CD14-positive monocyte (primary cell): ENCODE results near the gene COLEC11. TPM values are rescaled to one million over a fixed set of nuclear protein-coding genes. Genes with fewer than 3 reads are reported as not detected.

Source experiments
- DNase-seq, 3 donors: peaks; one replicate each; pipeline ENCODE4 v3.0.0-alpha.2; 2011 to 2022
- H2AFZ ChIP-seq: 2 replicates; pipeline ENCODE4 v1.6.0; 2012; ENCODE audit warnings: mild to moderate bottlenecking, low read depth, low read length, inconsistent platforms; ENCODE audit not compliant: insufficient read depth, poor library complexity, severe bottlenecking
- H3K27ac ChIP-seq, 2 donors: 1 replicate in 1 of 2; 2 replicates in 1 of 2; pipeline ENCODE4 v1.5.1; 2012 to 2013; ENCODE audit warnings: low read length in 2 of 2, control low read depth in 1 of 2, inconsistent platforms in 1 of 2, low read depth in 1 of 2, mild to moderate bottlenecking in 1 of 2
- H3K27me3 ChIP-seq, 2 donors: one replicate each; pipeline versions ENCODE4 v1.6.0 to v1.6.1; 2011 to 2013; ENCODE audit warnings: low read length in 2 of 2; ENCODE audit not compliant: control insufficient read depth in 2 of 2, insufficient read depth in 2 of 2
- H3K36me3 ChIP-seq, 2 donors: replicated peaks in 1 of 2; 1 replicate in 1 of 2; 2 replicates in 1 of 2; pipeline versions ENCODE4 v1.5.1 to v1.6.1; 2012 to 2013; ENCODE audit warnings: low read length in 2 of 2, control low read depth in 1 of 2, inconsistent platforms in 1 of 2, mild to moderate bottlenecking in 1 of 2; ENCODE audit not compliant: insufficient read depth in 2 of 2, control insufficient read depth in 1 of 2
- H3K4me1 ChIP-seq, 2 donors: 1 replicate in 1 of 2; 2 replicates in 1 of 2; pipeline versions ENCODE4 v1.5.1 to v1.6.1; 2012 to 2013; ENCODE audit warnings: low read length in 2 of 2, control low read depth in 1 of 2, inconsistent platforms in 1 of 2, mild to moderate bottlenecking in 1 of 2, moderate library complexity in 1 of 2; ENCODE audit not compliant: insufficient read depth in 2 of 2, control insufficient read depth in 1 of 2
- H3K4me2 ChIP-seq: replicated peaks from 2 replicates; pipeline ENCODE3; 2012; ENCODE audit warnings: low read length, moderate library complexity, mild to moderate bottlenecking; ENCODE audit not compliant: poor library complexity, severe bottlenecking; ENCODE audit errors: extremely low read depth
- H3K4me3 ChIP-seq, 3 experiments: fragments of 200-600 bp in 1 of 3; sonication (generic) in 1 of 3; replicated peaks in 1 of 3; 1 replicate in 2 of 3; 2 replicates in 1 of 3; pipeline ENCODE4 v1.5.1; 2011 to 2013; ENCODE audit warnings: low read length in 3 of 3, mild to moderate bottlenecking in 3 of 3, control low read depth in 2 of 3, low read depth in 2 of 3, inconsistent platforms in 1 of 3, moderate library complexity in 1 of 3
- H3K79me2 ChIP-seq: 2 replicates; pipeline ENCODE4 v1.6.0; 2012; ENCODE audit warnings: mild to moderate bottlenecking, control low read depth, inconsistent platforms, low read length, moderate library complexity; ENCODE audit not compliant: insufficient read depth
- H3K9ac ChIP-seq: 2 replicates; pipeline ENCODE4 v1.6.0; 2017; ENCODE audit warnings: low read length, mild to moderate bottlenecking; ENCODE audit not compliant: insufficient read depth, poor library complexity, severe bottlenecking
- H3K9me3 ChIP-seq, 2 donors: replicated peaks in 1 of 2; 1 replicate in 1 of 2; 2 replicates in 1 of 2; pipeline versions ENCODE4 v1.5.1 to v1.6.1; 2012 to 2013; ENCODE audit warnings: low read length in 2 of 2, control low read depth in 1 of 2; ENCODE audit not compliant: control insufficient read depth in 1 of 2, insufficient read depth in 1 of 2
- H4K20me1 ChIP-seq: 2 replicates; pipeline ENCODE4 v1.6.0; 2012; ENCODE audit warnings: mild to moderate bottlenecking, low read length, control low read depth, moderate library complexity; ENCODE audit not compliant: insufficient read depth
- H3K27ac Mint-ChIP-seq, 7 donors: one replicate each; pipeline ENCODE4 v1.8.0; 2020; ENCODE audit warnings: mild to moderate bottlenecking in 7 of 7, mixed read lengths in 7 of 7, moderate library complexity in 6 of 7, inconsistent platforms in 2 of 7
- H3K27me3 Mint-ChIP-seq, 3 donors: one replicate each; pipeline ENCODE4 v1.8.0; 2021 to 2022; ENCODE audit warnings: low read depth in 3 of 3, mild to moderate bottlenecking in 3 of 3, mixed read lengths in 3 of 3, moderate library complexity in 3 of 3, inconsistent platforms in 1 of 3
- H3K36me3 Mint-ChIP-seq, 2 donors: one replicate each; pipeline ENCODE4 v1.8.0; 2020; ENCODE audit warnings: mixed read lengths in 2 of 2, inconsistent platforms in 1 of 2, mild to moderate bottlenecking in 1 of 2
- H3K4me1 Mint-ChIP-seq: one replicate; pipeline ENCODE4 v1.8.0; 2020; ENCODE audit warnings: mild to moderate bottlenecking, mixed read lengths
- H3K4me3 Mint-ChIP-seq, 2 donors: one replicate each; pipeline ENCODE4 v1.8.0; 2020; ENCODE audit warnings: mild to moderate bottlenecking in 2 of 2, mixed read lengths in 2 of 2, moderate library complexity in 1 of 2
- H3K9me3 Mint-ChIP-seq, 7 donors: one replicate each; pipeline ENCODE4 v1.8.0; 2020 to 2022; ENCODE audit warnings: mixed read lengths in 7 of 7, mild to moderate bottlenecking in 6 of 7, moderate library complexity in 6 of 7, inconsistent platforms in 2 of 7
- CTCF ChIP-seq: fragments of 200-600 bp; IDR thresholded peaks from one replicate; pipeline ENCODE4 v1.8.0; 2022; ENCODE audit warnings: antibody characterized with exemption, mild to moderate bottlenecking
- WGBS: methylation state at CpG from one replicate; pipeline ENCODE4 v1.1.5; 2013; ENCODE audit warnings: missing lambda C conversion rate; ENCODE audit not compliant: insufficient coverage; 5-methylcytosine and 5-hydroxymethylcytosine counted together
- intact Hi-C, 2 donors: fragments of 100-400 bp; cut with micrococcal nuclease; formaldehyde crosslinking; loops; one replicate each; pipeline versions ENCODE4 v1.15.0 to v1.15.1; 2023
- polyA plus RNA-seq, 3 donors: library from polyadenylated mRNA; depleted of rRNA in 1 of 3; unstranded in 2 of 3; stranded (reverse) in 1 of 3; fragments of 300-500 nt in 2 of 3; fragments of >200 nt in 1 of 3; fragmentation: Illumina TruSeq in 2 of 3; gene quantifications; 1 replicate in 2 of 3; 2 replicates in 1 of 3; pipeline ENCODE4 v1.2.3, GENCODE V29; 2012 to 2021

COLEC11 gene
- polyA plus RNA-seq, 3 donors = not detected

GRCh38 chr2:3557639-3558204, 37.2 kb upstream of the COLEC11 start:
- H3K36me3 Mint-ChIP-seq = peaks cover 29 to 37% of the 10 kb centered on the region in 2 donors
- H3K9me3 Mint-ChIP-seq = no peaks in the 10 kb centered on the region
- peak overlapping the region; percentile 86 to 96 (median 92) for H3K27ac Mint-ChIP-seq
- Histone ChIP-seq H3K9me3 (no peaks in the 10 kb centered on the region), H3K4me3 (peak overlapping the region; percentile 82 to 92 (median 85)), H3K4me2 (peak overlapping the region; percentile 76), H4K20me1 (no peaks in the 10 kb centered on the region), H2AFZ (peak overlapping the region; percentile 92), H3K36me3 (peaks cover 22 to 38% of the 10 kb centered on the region in 2 donors), H3K27me3 (no peaks in the 10 kb centered on the region), H3K9ac (peak overlapping the region; percentile 94), H3K79me2 (peaks cover 25% of the 10 kb centered on the region), H3K27ac (peak overlapping the region; percentile 82 to 87), H3K4me1 (peaks cover 18 to 25% of the 10 kb centered on the region in 2 donors)
- TF ChIP-seq CTCF = no peak
- intact Hi-C loops = loop anchor here (1.0 to 5.0 kb wide), 5 partner anchors 17 to 180 kb away; partner anchors contain the start of genes ADI1 (in 1 of the 2), EIPR1 (in 1 of the 2) and RPS7 (in 1 of the 2)
- no peak for DNase-seq
- peaks cover 22% of the 10 kb centered on the region for H3K4me1 Mint-ChIP-seq
- no peaks in the 10 kb centered on the region for H3K27me3 Mint-ChIP-seq
- peak overlapping the region; percentile 85 to 90 for H3K4me3 Mint-ChIP-seq
- under 1% methylated on average over 40 of the region's 40 CpGs for WGBS

DNA sequence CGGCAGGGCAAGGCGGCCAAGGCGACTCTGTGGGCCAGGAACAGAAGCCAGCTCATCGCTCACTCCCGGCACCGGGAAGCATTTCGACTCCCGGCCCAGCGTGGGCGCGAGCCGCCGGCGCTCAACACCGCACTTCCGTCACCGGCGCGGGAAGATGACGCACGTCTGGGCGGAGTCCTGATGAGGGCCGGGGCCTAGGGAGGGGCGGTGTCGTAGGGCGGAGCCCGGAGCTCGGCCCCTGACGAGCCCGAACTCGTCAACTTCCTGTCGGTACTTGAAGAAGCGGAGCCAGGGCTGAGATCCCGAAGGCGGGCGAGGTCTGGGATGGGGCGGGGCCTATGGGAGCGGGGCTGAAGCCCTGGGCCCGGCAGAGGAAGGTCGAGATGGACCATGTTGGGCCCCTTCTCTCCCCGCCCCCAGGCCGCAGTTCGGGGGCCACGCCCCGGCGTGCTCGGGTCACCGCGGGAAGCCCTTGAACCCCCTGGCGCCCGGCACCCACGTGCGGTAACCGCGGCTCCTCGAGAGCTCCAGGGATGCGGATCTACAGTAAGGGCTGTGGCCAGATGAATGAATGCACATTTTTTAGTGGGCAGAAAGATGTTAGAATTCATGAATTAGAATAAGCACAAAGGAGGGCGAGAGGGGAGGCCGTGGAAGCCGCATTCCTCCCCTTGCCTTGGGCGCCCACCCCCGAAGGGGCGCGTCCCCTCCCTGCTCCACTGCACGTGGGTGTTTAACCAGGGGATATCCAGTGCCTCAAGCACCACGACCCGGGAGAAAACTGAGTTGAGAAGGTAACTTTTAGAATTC, 36.5 kb upstream of the COLEC11 start, which contains the start of gene RNASEH1:
Gene RNASEH1 (minus strand): TSS at position 129 of the 810 bp plus-strand sequence. CDS start 73 bp downstream, at position 56.
- Histone ChIP-seq H3K9me3 (no peaks in the 10 kb centered on the region), H3K79me2 (peaks cover 25% of the 10 kb centered on the region), H3K27ac (peak within 1 kb of the TSS; percentile 82 to 87), H3K4me2 (peak within 1 kb of the TSS; percentile 76), H3K9ac (peak within 1 kb of the TSS; percentile 94), H4K20me1 (no peaks in the 10 kb centered on the region), H2AFZ (peak within 1 kb of the TSS; percentile 92), H3K36me3 (peaks cover 21 to 33% of the 10 kb centered on the region in 2 donors), H3K4me3 (peak within 1 kb of the TSS; percentile 82 to 92 (median 85)), H3K4me1 (peaks cover 18 to 24% of the 10 kb centered on the region in 2 donors), H3K27me3 (no peaks in the 10 kb centered on the region)
- intact Hi-C loops = loop anchor here (1.0 to 5.0 kb wide), 5 partner anchors 16 to 181 kb away; partner anchors contain the start of genes ADI1 (in 1 of the 2), EIPR1 (in 1 of the 2) and RPS7 (in 1 of the 2)
- no peaks in the 10 kb centered on the region for H3K9me3 Mint-ChIP-seq
- TF ChIP-seq CTCF = no peak
- H3K27ac Mint-ChIP-seq = peak within 1 kb of the TSS; percentile 86 to 96 (median 92)
- WGBS = under 1% methylated on average over 65 of the region's 67 CpGs
- H3K27me3 Mint-ChIP-seq = no peaks in the 10 kb centered on the region
- DNase-seq = peak; percentile 98 to 99 (median 99)
- peak within 1 kb of the TSS; percentile 85 to 90 for H3K4me3 Mint-ChIP-seq
- H3K36me3 Mint-ChIP-seq = peaks cover 28 to 32% of the 10 kb centered on the region in 2 donors
- H3K4me1 Mint-ChIP-seq = peaks cover 22% of the 10 kb centered on the region
